Mucosa of gallbladder (tissue), 1 donor: ENCODE data around the gene CRADD. TPM values are rescaled to one million over a fixed set of nuclear protein-coding genes. Genes with fewer than 3 reads are reported as not detected.
A peak's percentile ranks its signal among the peaks of the same experiment; 100 is the strongest.
"Not testable (repeated sequence)": the region's sequence is repeated elsewhere in the genome, so short reads cannot be mapped to it uniquely, and the experiment has no call there.

Experiments used
- DNase-seq: peaks from one replicate; pipeline ENCODE4 v3.0.0-alpha.2; 2020; ENCODE audit warnings: low spot score
- total RNA-seq: library from RNA; stranded (reverse); gene quantifications from one replicate; pipeline ENCODE4 v1.2.1, GENCODE V29; 2021
- donor health status: DM: no; HTN: no; CAD: no.

CRADD gene
- total RNA-seq, 1 donor from 2014 or later, result 22.7 TPM

DNA sequence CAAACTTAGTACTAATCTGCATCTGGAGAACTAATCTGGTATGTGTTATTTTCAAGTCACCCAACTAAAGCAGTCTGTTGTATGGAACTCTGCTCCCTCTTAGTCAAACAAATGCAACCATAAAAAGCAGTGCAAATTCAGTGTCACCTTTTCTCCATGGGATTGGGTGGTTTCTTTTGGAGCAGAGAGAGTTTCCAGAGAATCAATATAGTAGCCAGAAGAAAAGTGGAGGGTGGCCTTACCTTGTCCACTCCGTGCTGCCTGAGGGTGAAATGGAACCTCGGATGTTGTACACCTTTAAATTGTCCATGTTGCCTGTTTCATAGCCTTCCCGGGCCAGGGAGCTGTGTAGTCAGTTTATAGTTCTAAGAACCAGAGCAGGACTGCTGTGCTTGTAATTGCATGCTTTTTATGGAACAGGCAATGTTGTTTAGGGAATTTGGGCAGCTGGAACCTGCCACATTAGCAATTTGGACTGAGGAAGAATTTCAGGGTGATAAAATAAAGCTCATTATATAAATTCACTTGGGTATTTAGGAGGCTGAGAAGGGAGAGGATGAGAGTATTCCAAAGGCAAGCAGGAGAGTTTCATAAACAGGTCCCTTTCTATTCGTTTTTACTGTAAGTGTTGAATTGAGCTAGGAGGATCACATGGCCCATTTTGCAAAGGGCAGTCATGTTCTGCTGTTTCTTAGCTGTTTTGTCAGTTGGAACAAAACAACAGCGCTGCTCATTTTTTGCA lies 60.5 kb downstream of the CRADD start:
- peak; percentile 22 for DNase-seq

DNA sequence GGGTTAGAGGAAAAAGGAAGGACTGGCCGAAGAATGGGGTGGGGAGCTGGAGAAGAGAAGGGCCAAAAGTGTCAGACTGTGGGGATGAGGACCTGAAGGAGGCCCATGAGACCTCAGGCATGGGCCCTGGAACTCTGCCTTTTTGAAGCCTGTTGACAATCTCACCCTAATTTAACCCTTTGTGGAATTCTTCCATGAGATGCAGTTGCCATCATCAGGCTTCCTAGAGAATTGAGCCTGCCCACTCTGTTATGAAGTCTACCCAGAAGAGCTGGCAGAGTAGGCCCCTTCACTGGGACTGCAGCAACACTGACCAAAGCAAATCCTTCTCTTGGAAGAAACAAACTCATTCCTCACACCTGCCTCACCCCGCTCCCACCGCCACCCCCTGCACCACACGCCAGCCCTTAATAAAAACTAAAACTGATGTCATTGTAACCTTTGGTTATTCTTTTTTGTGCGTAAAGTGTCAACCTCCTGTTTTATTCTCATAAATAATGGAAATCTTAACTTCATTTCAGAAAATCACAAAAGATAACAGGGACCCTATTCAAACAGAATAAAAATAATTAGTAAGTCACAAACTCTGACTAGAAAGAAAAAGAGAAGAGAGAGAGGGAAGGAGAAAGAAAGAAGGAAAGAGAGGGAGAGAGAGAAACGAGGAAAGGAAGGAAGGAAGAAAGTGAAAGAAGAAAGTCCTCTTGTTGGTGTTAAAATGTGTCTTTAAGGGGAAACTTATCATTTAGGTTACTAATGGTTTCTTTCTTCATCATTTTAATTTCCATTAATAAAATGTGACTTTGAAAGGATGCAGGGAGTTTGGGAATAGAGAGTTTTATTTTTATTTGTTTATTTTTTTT lies 61.3 kb downstream of the CRADD start:
- no peak for DNase-seq

DNA sequence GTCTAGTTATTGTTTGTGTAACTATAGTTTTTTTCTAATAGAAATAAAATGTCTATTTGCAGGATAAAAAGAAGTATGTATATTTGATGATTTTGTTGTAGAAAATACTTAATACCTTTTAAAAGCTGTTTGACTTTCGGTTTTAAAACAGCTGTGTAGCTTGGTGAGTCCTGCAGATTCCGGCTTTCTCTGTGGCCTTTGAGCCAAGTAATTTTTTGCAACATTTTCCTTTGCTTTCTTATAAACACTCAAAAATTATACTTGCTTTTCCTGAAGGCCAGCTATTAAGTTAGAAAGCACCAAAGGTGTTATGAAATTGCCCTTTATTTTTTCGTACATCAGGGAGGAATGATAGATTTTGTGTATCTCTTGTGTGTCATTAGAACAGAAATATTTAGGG lies 63.6 kb downstream of the CRADD start:
- DNase-seq, result no peak

DNA sequence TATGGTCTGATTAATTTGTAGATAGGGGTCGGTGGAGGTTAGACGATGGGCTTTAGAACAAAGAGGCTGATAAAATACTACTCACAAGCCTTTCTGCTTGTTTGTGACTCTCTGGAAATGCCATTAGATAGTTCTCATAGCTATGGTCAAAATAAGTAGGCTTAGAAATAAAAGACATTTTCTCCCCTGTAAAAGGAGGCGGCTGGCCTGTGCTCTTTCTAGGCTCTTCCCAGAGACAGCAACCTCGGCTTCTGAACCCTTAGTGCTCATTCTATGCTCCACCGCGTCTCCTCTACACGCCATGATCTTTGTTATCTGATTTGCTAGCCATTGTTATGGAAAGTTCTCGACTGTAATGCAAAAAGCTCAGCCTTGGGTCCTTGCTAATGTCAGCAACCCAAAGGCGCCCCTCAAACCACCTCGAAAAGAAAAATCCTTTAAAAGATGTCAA lies 64.5 kb downstream of the CRADD start:
- DNase-seq, result no peak

- DNase-seq, result peak; percentile 49
These were observed 65.1 kb downstream of the CRADD start for GRCh38 chr12:93742110-93742934.

DNA sequence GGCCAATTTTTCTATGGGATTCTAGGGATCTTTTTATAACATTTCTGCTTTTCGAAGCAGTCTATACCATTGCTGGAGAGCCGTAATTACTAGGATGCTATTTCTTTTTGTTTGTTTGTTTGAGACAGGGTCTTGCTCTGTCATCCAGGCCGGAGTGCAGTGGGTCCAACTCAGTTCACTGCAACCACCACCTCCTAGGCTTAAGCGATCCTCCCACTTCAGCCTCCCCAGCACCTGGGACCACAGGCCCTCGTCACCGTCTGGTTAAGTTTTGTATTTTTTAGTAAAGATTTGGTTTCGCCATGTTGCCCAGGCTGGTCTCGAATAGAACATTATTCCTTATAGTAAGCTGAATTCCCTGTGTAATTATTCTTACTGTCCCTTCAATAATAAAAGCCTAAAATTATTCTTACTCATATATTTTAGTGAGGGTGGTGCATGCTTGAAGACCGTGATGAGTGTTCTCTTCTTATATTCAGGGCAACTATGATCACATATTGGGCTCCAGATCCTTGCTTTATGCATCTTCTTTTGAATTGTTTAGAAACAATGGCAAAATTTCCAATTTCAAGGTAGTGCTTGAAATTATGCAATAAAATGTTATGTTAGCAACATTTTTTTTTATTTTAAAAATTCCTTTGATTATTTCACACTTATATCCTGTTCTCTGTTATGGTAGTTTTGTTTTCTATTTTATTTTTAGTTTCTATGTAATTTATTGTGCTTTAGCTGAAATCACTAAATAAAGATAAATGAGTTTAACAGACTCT lies 66.2 kb downstream of the CRADD start:
- no peak for DNase-seq

- no peak for DNase-seq
These were observed 67.0 kb downstream of the CRADD start for GRCh38 chr12:93743999-93744689.

GRCh38 chr12:93745286-93745685 lies 68.1 kb downstream of the CRADD start:
- DNase-seq, result no peak

DNA sequence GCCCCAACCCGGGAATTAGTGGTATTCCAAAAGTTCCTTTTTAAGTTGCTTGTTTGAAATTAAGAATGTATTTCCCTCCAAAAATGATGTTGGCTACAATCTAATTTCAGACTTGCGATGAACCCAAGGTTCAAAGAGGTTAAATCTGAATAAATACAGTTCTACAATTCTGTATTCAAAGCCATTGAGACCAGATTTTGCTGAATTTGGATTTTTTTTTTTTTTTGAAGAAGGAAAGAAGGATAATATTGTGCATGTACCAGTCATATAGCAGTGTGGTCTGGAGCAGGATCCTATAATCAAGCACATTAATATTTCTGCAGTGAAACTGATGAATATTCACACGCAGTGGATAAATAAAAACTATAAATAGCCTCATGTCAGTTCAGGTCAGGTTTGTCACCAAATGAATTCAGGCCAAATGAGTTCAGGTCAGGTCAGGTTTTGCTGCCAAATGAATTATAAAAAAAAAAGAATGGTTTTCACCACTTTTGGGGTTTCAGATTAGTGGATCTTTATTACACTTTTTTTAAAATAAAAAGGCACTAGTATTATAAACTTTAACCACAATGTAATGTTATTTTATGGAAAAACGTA lies 69.5 kb downstream of the CRADD start:
- no peak for DNase-seq

DNA sequence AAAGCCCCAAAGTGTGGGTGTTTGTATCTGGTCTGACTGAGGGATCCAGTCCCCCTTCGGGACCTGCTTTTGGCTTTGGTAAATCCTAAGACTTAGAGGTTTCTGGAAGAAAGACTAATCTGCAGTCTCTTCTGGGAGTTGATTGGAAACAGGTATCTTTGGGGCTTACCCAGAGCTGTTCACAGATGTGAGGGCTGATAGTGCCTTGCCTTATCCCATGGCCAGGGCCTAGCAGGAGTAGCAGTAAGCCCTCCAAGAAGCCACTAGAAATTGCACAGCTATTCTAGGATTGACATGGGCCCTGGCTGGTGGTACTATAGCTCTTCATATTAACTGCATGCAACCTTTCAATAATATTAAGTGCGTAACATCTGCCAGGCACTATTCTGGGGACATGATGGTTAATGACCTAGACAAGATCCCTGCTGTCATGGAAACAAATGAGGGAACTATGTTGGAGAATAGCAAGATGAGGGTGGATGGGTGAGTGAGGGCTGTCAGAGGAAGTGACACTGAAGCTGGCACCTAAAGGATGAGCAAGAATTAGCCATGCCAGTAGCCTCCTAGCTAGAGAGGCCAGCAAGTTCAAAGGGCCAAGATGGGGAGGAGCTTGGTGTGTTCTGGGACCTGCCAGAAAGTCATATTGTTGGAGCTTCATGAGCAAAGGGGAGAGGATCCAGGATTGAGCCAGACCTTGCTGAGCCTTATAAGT lies 71.7 kb downstream of the CRADD start:
- DNase-seq, result no peak

GRCh38 chr12:93749515-93749914 lies 72.3 kb downstream of the CRADD start:
- DNase-seq, result no peak

DNA sequence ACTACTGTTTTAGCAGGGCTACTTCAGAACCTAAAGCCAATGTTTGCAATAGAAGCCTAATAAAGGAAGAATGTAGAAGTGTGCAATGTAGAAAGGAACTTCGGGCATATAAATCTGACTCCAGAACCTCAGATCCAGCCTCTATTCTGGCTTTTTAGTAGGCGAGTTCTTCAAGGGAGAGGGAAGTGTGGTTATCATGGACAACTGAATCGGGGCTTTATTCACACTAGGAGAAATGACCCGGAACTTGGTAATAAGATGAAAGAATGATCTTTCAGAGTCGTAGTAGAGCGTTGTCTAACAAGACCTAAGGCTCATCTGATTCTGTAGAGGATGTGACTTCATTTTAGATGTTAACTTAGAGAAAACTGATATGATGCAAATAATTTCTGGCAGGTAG lies 72.9 kb downstream of the CRADD start:
- DNase-seq, result no peak

- DNase-seq, result no peak
These were observed 74.9 kb downstream of the CRADD start for GRCh38 chr12:93751864-93752610.

DNA sequence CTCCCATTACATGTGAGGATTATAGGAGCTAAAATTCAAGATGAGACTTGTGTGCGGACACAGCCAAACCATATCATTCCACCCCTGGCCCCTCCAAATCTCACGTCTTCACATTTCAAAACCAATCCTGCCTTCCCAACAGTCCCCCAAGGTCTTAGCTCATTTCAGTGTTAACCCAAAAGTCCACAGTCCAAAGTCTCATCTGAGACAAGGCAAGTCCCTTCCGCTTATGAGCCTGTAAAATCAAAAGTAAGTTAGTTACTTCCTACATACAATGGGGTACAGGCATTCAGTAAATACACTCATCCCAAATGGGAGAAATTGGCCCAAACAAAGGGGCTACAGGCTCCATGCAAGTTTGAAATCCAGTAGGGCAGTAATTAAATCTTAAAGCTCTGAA lies 76.1 kb downstream of the CRADD start:
- no peak for DNase-seq

- no peak for DNase-seq
These were observed 76.8 kb downstream of the CRADD start for GRCh38 chr12:93753838-93754429.

- not testable (repeated sequence) for DNase-seq
These were observed 77.7 kb downstream of the CRADD start for GRCh38 chr12:93754859-93755258.

GRCh38 chr12:93756288-93756687 lies 79.1 kb downstream of the CRADD start:
- no peak for DNase-seq
